Ammon's horn (tissue), 1 donor: ENCODE results near the gene RNASET2.

ENCODE experiments used
- DNase-seq: peaks from one replicate; pipeline ENCODE4 v3.0.0-alpha.2; 2016; ENCODE audit warnings: low spot score

Gene RNASET2

GRCh38 chr6:166956444-166957086 is at the start of gene RNASET2:
RNASET2 (minus strand) TSS chr6:166956550; CDS start chr6:166956182, 368 bp downstream.
- peak; percentile 95 for DNase-seq

- DNase-seq = peak; percentile 50
These were observed 49.2 kb upstream of the RNASET2 start for GRCh38 chr6:167005350-167006159.

- no peak for DNase-seq
These were observed 44.4 kb upstream of the RNASET2 start for GRCh38 chr6:167000759-167001158.

- no peak for DNase-seq
These were observed 43.5 kb upstream of the RNASET2 start for GRCh38 chr6:166999884-167000253.

- peak; percentile 98 for DNase-seq
These were observed 43.0 kb upstream of the RNASET2 start, which contains the start of gene CEP43 for GRCh38 chr6:166999145-166999883. CEP43 (plus strand) TSS chr6:166999397; CDS start chr6:166999413, 16 bp downstream.

- no peak for DNase-seq
These were observed 42.1 kb upstream of the RNASET2 start for GRCh38 chr6:166998256-166999144.

- DNase-seq = peak; percentile 50
These were observed 41.5 kb upstream of the RNASET2 start for GRCh38 chr6:166997768-166998255.

GRCh38 chr6:166997348-166997747 is 41.0 kb upstream of the RNASET2 start:
- DNase-seq = no peak

- no peak for DNase-seq
These were observed 40.1 kb upstream of the RNASET2 start for GRCh38 chr6:166996406-166996805.

- DNase-seq = peak; percentile 69
These were observed 33.2 kb upstream of the RNASET2 start for GRCh38 chr6:166989427-166990032.

GRCh38 chr6:166988674-166989201 is 32.4 kb upstream of the RNASET2 start:
- no peak for DNase-seq

- DNase-seq = no peak
These were observed 31.6 kb upstream of the RNASET2 start for GRCh38 chr6:166987930-166988329.

GRCh38 chr6:166987448-166987847 is 31.1 kb upstream of the RNASET2 start:
- no peak for DNase-seq

- DNase-seq = no peak
These were observed 24.4 kb upstream of the RNASET2 start for GRCh38 chr6:166980738-166981137.

GRCh38 chr6:166977621-166978525 is 21.5 kb upstream of the RNASET2 start:
- no peak for DNase-seq

GRCh38 chr6:166976636-166977035 is 20.3 kb upstream of the RNASET2 start:
- no peak for DNase-seq

- no peak for DNase-seq
These were observed 15.8 kb upstream of the RNASET2 start for GRCh38 chr6:166972101-166972500.

- DNase-seq = no peak
These were observed 14.9 kb upstream of the RNASET2 start for GRCh38 chr6:166971271-166971670.

GRCh38 chr6:166970776-166971175 is 14.4 kb upstream of the RNASET2 start:
- DNase-seq = no peak

GRCh38 chr6:166970091-166970490 is 13.7 kb upstream of the RNASET2 start:
- no peak for DNase-seq
